ENCODE data around the gene TTC13. TPM values are rescaled to one million over a fixed set of nuclear protein-coding genes. Genes with fewer than 3 reads are reported as not detected.

Gene TTC13
- total RNA-seq, 4 donors from 2014 or later, result 8.4 to 27.0 (median 11.5) TPM

DNA sequence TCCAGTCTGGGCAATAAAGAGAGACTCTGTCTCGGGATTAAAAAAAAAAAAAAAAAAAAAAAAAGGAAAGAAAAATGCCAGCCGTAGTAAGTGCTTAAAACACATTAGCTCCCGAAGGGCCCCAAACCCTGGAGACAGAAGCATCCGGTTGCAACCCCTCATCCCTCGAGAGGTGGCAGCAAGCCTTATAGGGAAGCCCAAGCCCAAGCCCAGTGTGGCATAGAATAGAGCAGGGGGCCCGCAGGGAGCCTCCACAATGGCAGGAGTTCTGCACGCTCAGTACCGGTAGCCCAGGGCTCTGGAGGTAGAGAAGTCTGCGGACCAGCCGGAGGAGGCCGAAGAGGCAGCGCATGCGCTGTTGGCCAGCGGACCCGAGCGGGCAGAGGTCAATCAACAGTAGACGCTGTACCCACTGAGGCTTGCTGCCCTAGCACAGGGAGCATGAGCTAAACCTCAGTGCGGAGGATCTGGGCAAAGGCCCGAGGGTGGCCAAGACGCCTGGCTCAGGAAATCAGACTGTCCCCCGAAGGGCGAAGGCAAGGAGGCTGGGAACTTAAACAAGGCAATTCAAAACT, 76.2 kb downstream of the TTC13 start:
- intact Hi-C loops (cut with DNase I), result no loop called here
- no peak overlapping the region for H3K27ac ChIP-seq (replicated peaks in 1 of 4)
- H3K9me3 ChIP-seq, result no peaks in the 10 kb centered on the region
- WGBS, result 98% methylated on average over 20 of the region's 22 CpGs
- peaks cover 3 to 30% (median 17%) of the 10 kb centered on the region in 4 donors for H3K36me3 ChIP-seq
- peaks cover 0 to 20% (median 6%) of the 10 kb centered on the region in 4 donors for H3K4me1 ChIP-seq
- no peak for DNase-seq (ENCODE audit: extremely low spot score)
- H3K4me3 ChIP-seq, result no peak overlapping the region
- TF ChIP-seq POLR2AphosphoS5 (IDR thresholded peaks at IDR 0.05) (no peak), POLR2A (IDR thresholded peaks at IDR 0.05; ENCODE audit: low read depth) (no peak), EP300 (IDR thresholded peaks at IDR 0.05) (no peak)
- TF ChIP-seq, protein P1, sequence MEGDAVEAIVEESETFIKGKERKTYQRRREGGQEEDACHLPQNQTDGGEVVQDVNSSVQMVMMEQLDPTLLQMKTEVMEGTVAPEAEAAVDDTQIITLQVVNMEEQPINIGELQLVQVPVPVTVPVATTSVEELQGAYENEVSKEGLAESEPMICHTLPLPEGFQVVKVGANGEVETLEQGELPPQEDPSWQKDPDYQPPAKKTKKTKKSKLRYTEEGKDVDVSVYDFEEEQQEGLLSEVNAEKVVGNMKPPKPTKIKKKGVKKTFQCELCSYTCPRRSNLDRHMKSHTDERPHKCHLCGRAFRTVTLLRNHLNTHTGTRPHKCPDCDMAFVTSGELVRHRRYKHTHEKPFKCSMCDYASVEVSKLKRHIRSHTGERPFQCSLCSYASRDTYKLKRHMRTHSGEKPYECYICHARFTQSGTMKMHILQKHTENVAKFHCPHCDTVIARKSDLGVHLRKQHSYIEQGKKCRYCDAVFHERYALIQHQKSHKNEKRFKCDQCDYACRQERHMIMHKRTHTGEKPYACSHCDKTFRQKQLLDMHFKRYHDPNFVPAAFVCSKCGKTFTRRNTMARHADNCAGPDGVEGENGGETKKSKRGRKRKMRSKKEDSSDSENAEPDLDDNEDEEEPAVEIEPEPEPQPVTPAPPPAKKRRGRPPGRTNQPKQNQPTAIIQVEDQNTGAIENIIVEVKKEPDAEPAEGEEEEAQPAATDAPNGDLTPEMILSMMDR (IDR thresholded peaks at IDR 0.05), result no peak
- no peaks in the 10 kb centered on the region for H3K27me3 ChIP-seq

DNA sequence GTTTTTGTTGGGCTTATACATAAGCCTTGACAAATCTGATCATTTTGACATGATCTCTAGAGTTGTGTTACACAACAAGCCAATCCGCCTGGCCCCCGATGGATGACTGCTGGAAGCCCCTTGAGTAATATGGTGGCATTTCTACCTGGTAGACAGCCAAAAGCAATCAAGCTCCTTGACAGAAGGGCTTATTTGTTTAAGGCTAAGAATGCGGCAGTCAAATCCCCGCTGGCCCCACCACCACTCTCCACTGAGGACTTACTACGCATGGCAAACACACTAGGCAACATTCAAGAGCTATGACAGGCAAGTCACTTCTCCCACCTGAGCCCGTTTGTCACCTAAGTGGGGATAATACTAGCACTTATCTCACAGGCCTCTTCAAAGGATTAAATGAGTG, 77.0 kb downstream of the TTC13 start:
- no peak overlapping the region for H3K4me3 ChIP-seq
- peaks cover 3 to 28% (median 14%) of the 10 kb centered on the region in 4 donors for H3K36me3 ChIP-seq
- no peak overlapping the region for H3K27ac ChIP-seq (replicated peaks in 1 of 4)
- peaks cover 0 to 15% (median 7%) of the 10 kb centered on the region in 4 donors for H3K4me1 ChIP-seq
- H3K9me3 ChIP-seq, result no peaks in the 10 kb centered on the region
- no peaks in the 10 kb centered on the region for H3K27me3 ChIP-seq
- no peak for DNase-seq (ENCODE audit: extremely low spot score)
- WGBS, result 91% methylated on average over 6 of the region's 6 CpGs
- intact Hi-C loops (cut with DNase I), result no loop called here
- TF ChIP-seq EP300 (IDR thresholded peaks at IDR 0.05) (no peak), POLR2AphosphoS5 (IDR thresholded peaks at IDR 0.05) (no peak), POLR2A (IDR thresholded peaks at IDR 0.05; ENCODE audit: low read depth) (no peak)
- TF ChIP-seq, protein P1 (IDR thresholded peaks at IDR 0.05), result no peak

DNA sequence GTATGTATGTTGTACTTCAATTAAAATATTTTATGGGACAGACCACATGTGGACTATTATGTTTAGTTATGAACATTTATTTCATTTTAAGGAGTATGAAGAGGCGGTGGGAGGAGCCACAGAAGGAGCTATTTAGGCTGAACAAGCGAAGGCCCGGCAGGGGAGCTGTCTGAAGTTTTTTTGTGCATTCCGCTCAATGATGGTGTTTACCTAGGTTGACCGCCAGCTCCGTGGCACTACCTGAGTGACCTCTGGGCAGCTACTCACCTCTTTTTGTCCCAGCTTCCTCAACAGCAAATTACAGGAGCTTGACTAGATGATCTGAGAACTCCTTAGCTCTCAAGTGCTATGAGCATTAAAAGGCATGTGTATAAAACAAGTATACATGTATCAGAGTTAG, 77.7 kb downstream of the TTC13 start:
- Histone ChIP-seq H3K27me3 (no peaks in the 10 kb centered on the region), H3K27ac (replicated peaks in 1 of 4) (no peak overlapping the region), H3K4me1 (peaks cover 0 to 12% (median 6%) of the 10 kb centered on the region in 4 donors), H3K36me3 (peaks cover 3 to 24% (median 11%) of the 10 kb centered on the region in 4 donors), H3K9me3 (no peaks in the 10 kb centered on the region), H3K4me3 (no peak overlapping the region)
- 94% methylated on average over 6 of the region's 6 CpGs for WGBS
- intact Hi-C loops (cut with DNase I), result no loop called here
- no peak for DNase-seq (ENCODE audit: extremely low spot score)
- TF ChIP-seq POLR2AphosphoS5 (IDR thresholded peaks at IDR 0.05), result no peak
- TF ChIP-seq POLR2A (IDR thresholded peaks at IDR 0.05; ENCODE audit: low read depth), result no peak
- TF ChIP-seq, protein P1 (IDR thresholded peaks at IDR 0.05), result no peak
- TF ChIP-seq EP300 (IDR thresholded peaks at IDR 0.05), result no peak

DNA sequence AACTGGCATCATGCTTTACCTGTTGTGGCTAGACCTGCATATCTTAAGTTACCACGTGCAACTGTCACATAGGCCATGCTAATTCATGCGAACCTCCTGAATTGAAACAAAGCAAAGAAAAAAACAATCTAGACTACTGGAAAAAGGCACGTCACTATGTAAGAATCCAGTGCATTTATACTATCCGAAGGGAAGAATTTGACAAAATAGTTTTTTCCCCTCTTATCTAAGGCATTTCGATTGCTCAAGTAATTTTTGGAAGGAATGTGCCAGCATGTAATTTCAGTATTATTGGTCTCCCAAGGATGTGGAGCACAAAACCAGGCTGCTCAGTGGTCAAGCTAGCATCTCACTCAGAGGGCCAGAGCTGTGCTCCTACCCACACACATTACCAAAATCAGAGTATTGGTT, 78.8 kb downstream of the TTC13 start:
- intact Hi-C loops (cut with DNase I), result no loop called here
- DNase-seq (ENCODE audit: extremely low spot score), result no peak
- Histone ChIP-seq H3K9me3 (no peaks in the 10 kb centered on the region), H3K4me3 (no peak overlapping the region), H3K27me3 (peaks cover 0 to 2% (median 0%) of the 10 kb centered on the region in 4 donors), H3K27ac (replicated peaks in 1 of 4) (no peak overlapping the region), H3K36me3 (peaks cover 3 to 14% (median 5%) of the 10 kb centered on the region in 4 donors), H3K4me1 (peaks cover 0 to 7% (median 3%) of the 10 kb centered on the region in 4 donors)
- WGBS, result 90% methylated on average over 5 of the region's 5 CpGs
- TF ChIP-seq EP300 (IDR thresholded peaks at IDR 0.05) (no peak), POLR2A (IDR thresholded peaks at IDR 0.05; ENCODE audit: low read depth) (no peak), POLR2AphosphoS5 (IDR thresholded peaks at IDR 0.05) (no peak)
- TF ChIP-seq, protein P1 (IDR thresholded peaks at IDR 0.05), result no peak
